CD14-positive monocyte (primary cell): Measurements from ENCODE around the gene ATP6V0E2. TPM values are rescaled to one million over a fixed set of nuclear protein-coding genes. Genes with fewer than 3 reads are reported as not detected.

Experiments
- DNase-seq, 3 donors: peaks; one replicate each; pipeline ENCODE4 v3.0.0-alpha.2; 2011 to 2022
- H2AFZ ChIP-seq: 2 replicates; pipeline ENCODE4 v1.6.0; 2012; ENCODE audit warnings: mild to moderate bottlenecking, low read depth, low read length, inconsistent platforms; ENCODE audit not compliant: insufficient read depth, poor library complexity, severe bottlenecking
- H3K27ac ChIP-seq, 2 donors: 1 replicate in 1 of 2; 2 replicates in 1 of 2; pipeline ENCODE4 v1.5.1; 2012 to 2013; ENCODE audit warnings: low read length in 2 of 2, control low read depth in 1 of 2, inconsistent platforms in 1 of 2, low read depth in 1 of 2, mild to moderate bottlenecking in 1 of 2
- H3K27me3 ChIP-seq, 2 donors: one replicate each; pipeline versions ENCODE4 v1.6.0 to v1.6.1; 2011 to 2013; ENCODE audit warnings: low read length in 2 of 2; ENCODE audit not compliant: control insufficient read depth in 2 of 2, insufficient read depth in 2 of 2
- H3K36me3 ChIP-seq, 2 donors: replicated peaks in 1 of 2; 1 replicate in 1 of 2; 2 replicates in 1 of 2; pipeline versions ENCODE4 v1.5.1 to v1.6.1; 2012 to 2013; ENCODE audit warnings: low read length in 2 of 2, control low read depth in 1 of 2, inconsistent platforms in 1 of 2, mild to moderate bottlenecking in 1 of 2; ENCODE audit not compliant: insufficient read depth in 2 of 2, control insufficient read depth in 1 of 2
- H3K4me1 ChIP-seq, 2 donors: 1 replicate in 1 of 2; 2 replicates in 1 of 2; pipeline versions ENCODE4 v1.5.1 to v1.6.1; 2012 to 2013; ENCODE audit warnings: low read length in 2 of 2, control low read depth in 1 of 2, inconsistent platforms in 1 of 2, mild to moderate bottlenecking in 1 of 2, moderate library complexity in 1 of 2; ENCODE audit not compliant: insufficient read depth in 2 of 2, control insufficient read depth in 1 of 2
- H3K4me2 ChIP-seq: replicated peaks from 2 replicates; pipeline ENCODE3; 2012; ENCODE audit warnings: low read length, moderate library complexity, mild to moderate bottlenecking; ENCODE audit not compliant: poor library complexity, severe bottlenecking; ENCODE audit errors: extremely low read depth
- H3K4me3 ChIP-seq, 3 experiments: fragments of 200-600 bp in 1 of 3; sonication (generic) in 1 of 3; replicated peaks in 1 of 3; 1 replicate in 2 of 3; 2 replicates in 1 of 3; pipeline ENCODE4 v1.5.1; 2011 to 2013; ENCODE audit warnings: low read length in 3 of 3, mild to moderate bottlenecking in 3 of 3, control low read depth in 2 of 3, low read depth in 2 of 3, inconsistent platforms in 1 of 3, moderate library complexity in 1 of 3
- H3K79me2 ChIP-seq: 2 replicates; pipeline ENCODE4 v1.6.0; 2012; ENCODE audit warnings: mild to moderate bottlenecking, control low read depth, inconsistent platforms, low read length, moderate library complexity; ENCODE audit not compliant: insufficient read depth
- H3K9ac ChIP-seq: 2 replicates; pipeline ENCODE4 v1.6.0; 2017; ENCODE audit warnings: low read length, mild to moderate bottlenecking; ENCODE audit not compliant: insufficient read depth, poor library complexity, severe bottlenecking
- H3K9me3 ChIP-seq, 2 donors: replicated peaks in 1 of 2; 1 replicate in 1 of 2; 2 replicates in 1 of 2; pipeline versions ENCODE4 v1.5.1 to v1.6.1; 2012 to 2013; ENCODE audit warnings: low read length in 2 of 2, control low read depth in 1 of 2; ENCODE audit not compliant: control insufficient read depth in 1 of 2, insufficient read depth in 1 of 2
- H4K20me1 ChIP-seq: 2 replicates; pipeline ENCODE4 v1.6.0; 2012; ENCODE audit warnings: mild to moderate bottlenecking, low read length, control low read depth, moderate library complexity; ENCODE audit not compliant: insufficient read depth
- H3K27ac Mint-ChIP-seq, 7 donors: one replicate each; pipeline ENCODE4 v1.8.0; 2020; ENCODE audit warnings: mild to moderate bottlenecking in 7 of 7, mixed read lengths in 7 of 7, moderate library complexity in 6 of 7, inconsistent platforms in 2 of 7
- H3K27me3 Mint-ChIP-seq, 3 donors: one replicate each; pipeline ENCODE4 v1.8.0; 2021 to 2022; ENCODE audit warnings: low read depth in 3 of 3, mild to moderate bottlenecking in 3 of 3, mixed read lengths in 3 of 3, moderate library complexity in 3 of 3, inconsistent platforms in 1 of 3
- H3K36me3 Mint-ChIP-seq, 2 donors: one replicate each; pipeline ENCODE4 v1.8.0; 2020; ENCODE audit warnings: mixed read lengths in 2 of 2, inconsistent platforms in 1 of 2, mild to moderate bottlenecking in 1 of 2
- H3K4me1 Mint-ChIP-seq: one replicate; pipeline ENCODE4 v1.8.0; 2020; ENCODE audit warnings: mild to moderate bottlenecking, mixed read lengths
- H3K4me3 Mint-ChIP-seq, 2 donors: one replicate each; pipeline ENCODE4 v1.8.0; 2020; ENCODE audit warnings: mild to moderate bottlenecking in 2 of 2, mixed read lengths in 2 of 2, moderate library complexity in 1 of 2
- H3K9me3 Mint-ChIP-seq, 7 donors: one replicate each; pipeline ENCODE4 v1.8.0; 2020 to 2022; ENCODE audit warnings: mixed read lengths in 7 of 7, mild to moderate bottlenecking in 6 of 7, moderate library complexity in 6 of 7, inconsistent platforms in 2 of 7
- WGBS: methylation state at CpG from one replicate; pipeline ENCODE4 v1.1.5; 2013; ENCODE audit warnings: missing lambda C conversion rate; ENCODE audit not compliant: insufficient coverage; 5-methylcytosine and 5-hydroxymethylcytosine counted together
- intact Hi-C, 2 donors: fragments of 100-400 bp; cut with micrococcal nuclease; formaldehyde crosslinking; loops; one replicate each; pipeline versions ENCODE4 v1.15.0 to v1.15.1; 2023
- polyA plus RNA-seq, 3 donors: library from polyadenylated mRNA; depleted of rRNA in 1 of 3; unstranded in 2 of 3; stranded (reverse) in 1 of 3; fragments of 300-500 nt in 2 of 3; fragments of >200 nt in 1 of 3; fragmentation: Illumina TruSeq in 2 of 3; gene quantifications; 1 replicate in 2 of 3; 2 replicates in 1 of 3; pipeline ENCODE4 v1.2.3, GENCODE V29; 2012 to 2021
- TF ChIP-seq, protein P1 (sequence below): fragments of 200-600 bp; IDR thresholded peaks from one replicate; pipeline ENCODE4 v1.8.0; 2022; ENCODE audit warnings: antibody characterized with exemption, mild to moderate bottlenecking

ATP6V0E2 gene
- polyA plus RNA-seq, 3 donors = 4.4 to 13.3 (median 8.2) TPM

DNA sequence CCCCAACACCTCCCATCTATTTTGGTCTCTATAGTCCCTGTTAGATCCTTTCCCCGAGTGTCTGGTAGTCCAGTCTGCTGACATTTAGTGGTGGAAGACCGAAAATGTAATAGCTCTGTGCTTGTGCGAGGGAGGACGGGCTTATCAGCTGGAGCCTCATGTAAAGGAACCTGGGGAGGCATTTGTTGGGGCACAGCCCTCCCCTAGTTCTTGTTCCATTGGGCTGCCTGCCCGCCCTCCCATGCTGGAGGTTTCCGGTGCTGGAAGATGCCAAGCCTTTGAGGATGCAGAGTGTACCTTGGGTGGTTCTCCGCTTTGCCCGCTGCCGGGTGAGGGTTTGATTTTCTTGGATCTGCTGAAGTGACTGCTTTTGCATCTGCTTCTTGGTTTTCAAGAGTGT, 30.2 kb upstream of the ATP6V0E2 start:
- intact Hi-C loops = loop anchor here in 1 of 2 donors (5.0 kb wide), 1 partner anchor 524 kb away; the partner anchor contains the start of gene REPIN1
- H3K36me3 Mint-ChIP-seq = peaks cover 13 to 14% of the 10 kb centered on the region in 2 donors
- Histone ChIP-seq H3K4me1 (peaks cover 19 to 28% of the 10 kb centered on the region in 2 donors), H3K4me2 (no peak overlapping the region), H3K9me3 (no peaks in the 10 kb centered on the region), H3K4me3 (no peak overlapping the region), H3K27ac (no peak overlapping the region), H3K9ac (no peak overlapping the region), H3K27me3 (no peaks in the 10 kb centered on the region), H2AFZ (no peak overlapping the region), H3K36me3 (peaks cover 9 to 11% of the 10 kb centered on the region in 2 donors), H3K79me2 (peaks cover 11% of the 10 kb centered on the region), H4K20me1 (peaks cover 8% of the 10 kb centered on the region)
- H3K27me3 Mint-ChIP-seq = no peaks in the 10 kb centered on the region
- 100% methylated on average over 6 of the region's 9 CpGs for WGBS
- no peak for DNase-seq
- no peak overlapping the region for H3K4me3 Mint-ChIP-seq
- peak overlapping the region in 1 of 7 donors; percentile 18 for H3K27ac Mint-ChIP-seq
- TF ChIP-seq, protein P1, sequence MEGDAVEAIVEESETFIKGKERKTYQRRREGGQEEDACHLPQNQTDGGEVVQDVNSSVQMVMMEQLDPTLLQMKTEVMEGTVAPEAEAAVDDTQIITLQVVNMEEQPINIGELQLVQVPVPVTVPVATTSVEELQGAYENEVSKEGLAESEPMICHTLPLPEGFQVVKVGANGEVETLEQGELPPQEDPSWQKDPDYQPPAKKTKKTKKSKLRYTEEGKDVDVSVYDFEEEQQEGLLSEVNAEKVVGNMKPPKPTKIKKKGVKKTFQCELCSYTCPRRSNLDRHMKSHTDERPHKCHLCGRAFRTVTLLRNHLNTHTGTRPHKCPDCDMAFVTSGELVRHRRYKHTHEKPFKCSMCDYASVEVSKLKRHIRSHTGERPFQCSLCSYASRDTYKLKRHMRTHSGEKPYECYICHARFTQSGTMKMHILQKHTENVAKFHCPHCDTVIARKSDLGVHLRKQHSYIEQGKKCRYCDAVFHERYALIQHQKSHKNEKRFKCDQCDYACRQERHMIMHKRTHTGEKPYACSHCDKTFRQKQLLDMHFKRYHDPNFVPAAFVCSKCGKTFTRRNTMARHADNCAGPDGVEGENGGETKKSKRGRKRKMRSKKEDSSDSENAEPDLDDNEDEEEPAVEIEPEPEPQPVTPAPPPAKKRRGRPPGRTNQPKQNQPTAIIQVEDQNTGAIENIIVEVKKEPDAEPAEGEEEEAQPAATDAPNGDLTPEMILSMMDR = no peak
- H3K9me3 Mint-ChIP-seq = no peaks in the 10 kb centered on the region
- peaks cover 29% of the 10 kb centered on the region for H3K4me1 Mint-ChIP-seq

DNA sequence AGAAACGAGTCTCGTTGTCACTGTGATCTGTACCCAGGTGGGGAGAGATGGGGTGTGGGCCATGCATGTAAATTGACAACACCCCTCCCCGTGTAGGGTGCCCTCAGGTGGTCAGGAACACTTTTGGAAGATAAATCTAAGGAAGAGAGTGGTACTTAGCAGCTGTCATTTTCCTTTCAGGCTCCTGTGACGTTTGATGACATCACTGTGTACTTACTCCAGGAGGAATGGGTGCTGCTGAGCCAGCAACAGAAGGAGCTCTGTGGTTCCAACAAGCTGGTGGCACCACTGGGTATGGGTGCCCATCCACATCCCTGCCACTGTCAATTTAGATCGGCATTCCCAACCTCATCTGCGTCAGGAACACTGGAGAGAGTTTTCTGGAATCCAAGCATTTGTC, 29.3 kb upstream of the ATP6V0E2 start:
- Histone ChIP-seq H3K4me2 (no peak overlapping the region), H3K4me1 (peaks cover 12 to 19% of the 10 kb centered on the region in 2 donors), H2AFZ (no peak overlapping the region), H3K79me2 (peaks cover 2% of the 10 kb centered on the region), H4K20me1 (peaks cover 4% of the 10 kb centered on the region), H3K9ac (no peak overlapping the region), H3K4me3 (no peak overlapping the region), H3K27ac (no peak overlapping the region), H3K27me3 (no peaks in the 10 kb centered on the region), H3K9me3 (no peaks in the 10 kb centered on the region), H3K36me3 (peaks cover 9 to 19% of the 10 kb centered on the region in 2 donors)
- Mint-ChIP-seq H3K4me3 (no peak overlapping the region), H3K36me3 (peaks cover 17 to 18% of the 10 kb centered on the region in 2 donors), H3K4me1 (peaks cover 22% of the 10 kb centered on the region), H3K27me3 (no peaks in the 10 kb centered on the region), H3K27ac (peak overlapping the region in 1 of 7 donors; percentile 43), H3K9me3 (no peaks in the 10 kb centered on the region)
- WGBS = 100% methylated on average over 3 of the region's 6 CpGs
- TF ChIP-seq, protein P1 = no peak
- intact Hi-C loops = loop anchor here in 1 of 2 donors (5.0 kb wide), 1 partner anchor 523 kb away; the partner anchor contains the start of gene REPIN1
- no peak for DNase-seq
